ENCODE measurements around the gene ZNF385D.

The ZNF385D gene

GRCh38 chr3:21447476-21448151 lies 303.4 kb downstream of the ZNF385D start:
- no peaks in the 10 kb centered on the region for H3K36me3 ChIP-seq
- no peak for DNase-seq
- TF ChIP-seq CTCF (IDR thresholded peaks at IDR 0.05; ENCODE audit: low read depth, low read length), result no peak
- H3K4me3 ChIP-seq (ENCODE audit: low read depth, low read length), result no peak overlapping the region
- H3K4me1 ChIP-seq, result no peaks in the 10 kb centered on the region
- H3K9me3 ChIP-seq, result no peaks in the 10 kb centered on the region
- no peaks in the 10 kb centered on the region for H3K27me3 ChIP-seq

- Histone ChIP-seq H3K27me3 (no peaks in the 10 kb centered on the region), H3K4me3 (ENCODE audit: low read depth, low read length) (no peak overlapping the region), H3K9me3 (no peaks in the 10 kb centered on the region), H3K4me1 (no peaks in the 10 kb centered on the region), H3K36me3 (no peaks in the 10 kb centered on the region)
- no peak for DNase-seq
- no peak for TF ChIP-seq CTCF (IDR thresholded peaks at IDR 0.05; ENCODE audit: low read depth, low read length)
Measured at GRCh38 chr3:21446945-21447475, 304.0 kb downstream of the ZNF385D start.

- no peak overlapping the region for H3K4me3 ChIP-seq (ENCODE audit: low read depth, low read length)
- TF ChIP-seq CTCF (IDR thresholded peaks at IDR 0.05; ENCODE audit: low read depth, low read length), result no peak
- no peaks in the 10 kb centered on the region for H3K9me3 ChIP-seq
- no peaks in the 10 kb centered on the region for H3K4me1 ChIP-seq
- H3K36me3 ChIP-seq, result no peaks in the 10 kb centered on the region
- no peaks in the 10 kb centered on the region for H3K27me3 ChIP-seq
- no peak for DNase-seq
Measured at GRCh38 chr3:21446027-21446426, 305.0 kb downstream of the ZNF385D start.

GRCh38 chr3:21441821-21442220 lies 309.2 kb downstream of the ZNF385D start:
- Histone ChIP-seq H3K27me3 (no peaks in the 10 kb centered on the region), H3K36me3 (no peaks in the 10 kb centered on the region), H3K4me3 (ENCODE audit: low read depth, low read length) (no peak overlapping the region), H3K4me1 (no peaks in the 10 kb centered on the region), H3K9me3 (no peaks in the 10 kb centered on the region)
- no peak for TF ChIP-seq CTCF (IDR thresholded peaks at IDR 0.05; ENCODE audit: low read depth, low read length)
- DNase-seq, result no peak

GRCh38 chr3:21436835-21437234 lies 314.2 kb downstream of the ZNF385D start:
- no peak for DNase-seq
- H3K4me3 ChIP-seq (ENCODE audit: low read depth, low read length), result no peak overlapping the region
- H3K27me3 ChIP-seq, result no peaks in the 10 kb centered on the region
- TF ChIP-seq CTCF (IDR thresholded peaks at IDR 0.05; ENCODE audit: low read depth, low read length), result no peak
- no peaks in the 10 kb centered on the region for H3K4me1 ChIP-seq
- no peaks in the 10 kb centered on the region for H3K9me3 ChIP-seq
- no peaks in the 10 kb centered on the region for H3K36me3 ChIP-seq

GRCh38 chr3:21435871-21436270 lies 315.1 kb downstream of the ZNF385D start:
- no peaks in the 10 kb centered on the region for H3K4me1 ChIP-seq
- no peaks in the 10 kb centered on the region for H3K36me3 ChIP-seq
- no peak for DNase-seq
- no peaks in the 10 kb centered on the region for H3K9me3 ChIP-seq
- no peaks in the 10 kb centered on the region for H3K27me3 ChIP-seq
- TF ChIP-seq CTCF (IDR thresholded peaks at IDR 0.05; ENCODE audit: low read depth, low read length), result no peak
- no peak overlapping the region for H3K4me3 ChIP-seq (ENCODE audit: low read depth, low read length)
